Mucosa of gallbladder (tissue), 1 donor: ENCODE results near the gene COMMD3. TPM values are rescaled to one million over a fixed set of nuclear protein-coding genes. Genes with fewer than 3 reads are reported as not detected.
"Not testable (repeated sequence)": the region's sequence is repeated elsewhere in the genome, so short reads cannot be mapped to it uniquely, and the experiment has no call there.

ENCODE experiments used
- DNase-seq: peaks from one replicate; pipeline ENCODE4 v3.0.0-alpha.2; 2020; ENCODE audit warnings: low spot score
- total RNA-seq: library from RNA; stranded (reverse); gene quantifications from one replicate; pipeline ENCODE4 v1.2.1, GENCODE V29; 2021
- donor health status: DM: no; HTN: no; CAD: no.

The COMMD3 gene
- total RNA-seq, 1 donor from 2014 or later, result 42.7 TPM

DNA sequence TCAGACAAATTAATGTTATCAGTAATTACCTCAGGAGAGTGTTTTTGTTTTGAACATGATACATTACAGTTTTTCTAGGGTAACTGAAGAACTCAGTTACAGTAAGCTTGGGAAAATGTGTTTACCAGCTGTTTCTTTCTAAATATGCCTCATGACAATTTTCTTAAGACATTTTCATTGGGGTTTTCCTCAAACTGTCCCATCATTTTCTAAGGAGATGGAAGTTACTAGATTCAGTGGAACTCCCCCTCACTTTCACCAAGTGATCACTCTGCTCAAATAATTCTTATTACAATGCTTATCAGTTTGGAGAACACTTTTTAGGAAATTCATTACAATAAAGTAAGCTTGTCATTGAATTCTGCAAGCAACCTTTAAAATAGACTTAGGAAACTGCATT is 22.7 kb downstream of the COMMD3 start:
- no peak for DNase-seq

DNA sequence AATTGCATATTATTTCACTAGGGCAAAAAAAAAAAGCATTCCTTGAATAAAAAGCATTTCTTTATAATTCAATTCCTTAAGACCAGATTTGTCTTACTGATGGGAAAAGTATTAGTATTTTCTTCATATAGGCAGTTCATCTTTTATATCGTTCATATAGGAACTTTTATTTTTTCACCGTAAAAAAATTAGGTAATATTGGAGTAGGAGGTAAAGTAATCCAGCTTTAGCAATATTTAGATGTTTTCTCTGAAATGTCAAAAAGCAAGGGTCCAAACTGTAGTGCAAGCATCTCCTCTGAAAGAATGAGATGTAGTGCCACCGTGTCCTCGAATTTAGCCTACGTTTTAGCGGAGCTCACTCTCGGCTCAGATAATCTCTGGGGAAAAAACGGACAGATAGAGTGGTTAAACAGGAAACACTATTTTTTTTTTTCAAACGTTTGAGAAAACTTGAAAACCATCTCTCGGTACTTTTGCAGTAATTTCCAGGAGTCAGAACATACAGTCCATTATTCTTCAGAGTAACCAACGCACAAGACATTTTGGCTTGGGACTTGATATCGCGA is 23.7 kb downstream of the COMMD3 start:
- DNase-seq, result no peak

DNA sequence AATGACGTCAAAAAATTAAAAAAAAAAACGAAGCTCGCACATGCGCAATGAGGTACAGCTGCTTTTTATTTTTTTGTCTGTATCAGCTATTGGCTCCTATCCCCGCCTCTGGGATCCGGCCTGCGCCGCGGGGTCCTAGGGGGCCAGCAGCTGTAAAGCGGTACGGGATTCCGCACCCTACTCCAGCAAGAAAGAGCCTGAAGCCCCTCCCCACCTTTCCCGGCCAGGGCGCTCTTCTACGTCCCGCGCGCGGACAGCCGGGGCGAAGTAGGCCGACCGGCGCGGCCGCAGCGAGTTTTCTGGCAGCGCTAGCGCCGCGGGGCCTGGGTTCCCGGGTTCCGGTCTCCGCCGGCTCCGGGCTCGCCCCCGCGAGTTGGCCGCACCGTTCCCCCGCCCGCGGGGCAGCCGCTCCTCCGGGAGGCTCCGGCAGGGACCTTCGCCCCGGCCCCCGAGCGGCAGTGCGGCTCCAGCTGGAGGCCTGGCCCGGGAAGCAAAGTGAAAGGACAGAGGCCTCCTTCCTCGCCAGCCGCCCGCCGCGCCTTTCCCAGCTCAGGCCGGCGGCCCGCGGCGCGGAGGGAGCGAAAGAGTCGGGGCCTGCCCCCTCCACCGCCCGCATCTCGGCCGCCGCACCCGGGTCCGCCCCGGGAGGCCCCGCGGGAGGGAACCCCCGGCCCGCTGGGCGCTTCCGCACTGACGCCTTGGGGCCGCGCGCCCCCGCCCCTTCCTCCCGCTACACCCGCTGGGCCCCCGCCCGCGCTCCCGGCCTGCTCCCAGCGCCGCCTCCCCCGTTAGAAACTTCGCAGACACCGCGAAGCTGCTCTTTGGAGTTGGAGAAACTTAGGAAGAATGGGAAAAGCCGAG is 24.4 kb downstream of the COMMD3 start:
- no peak for DNase-seq

- no peak for DNase-seq
Measured at GRCh38 chr10:22341190-22341925, 25.2 kb downstream of the COMMD3 start.

DNA sequence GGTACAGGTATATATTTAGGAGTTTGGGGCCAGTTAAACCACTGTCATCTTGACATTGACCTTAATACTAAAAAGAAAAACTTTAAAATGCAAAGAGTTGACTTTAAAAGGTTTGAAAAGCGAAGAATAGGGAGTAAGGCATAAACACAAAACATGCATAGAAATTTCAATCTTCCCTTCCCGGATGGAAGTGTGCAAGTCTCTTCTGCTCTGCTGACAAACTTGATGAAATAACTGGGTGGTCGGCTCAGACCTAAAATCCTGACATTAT is 25.7 kb downstream of the COMMD3 start:
- DNase-seq, result no peak

GRCh38 chr10:22342421-22342820 is 26.2 kb downstream of the COMMD3 start:
- DNase-seq, result no peak

GRCh38 chr10:22343731-22344130 is 27.5 kb downstream of the COMMD3 start:
- DNase-seq, result no peak

DNA sequence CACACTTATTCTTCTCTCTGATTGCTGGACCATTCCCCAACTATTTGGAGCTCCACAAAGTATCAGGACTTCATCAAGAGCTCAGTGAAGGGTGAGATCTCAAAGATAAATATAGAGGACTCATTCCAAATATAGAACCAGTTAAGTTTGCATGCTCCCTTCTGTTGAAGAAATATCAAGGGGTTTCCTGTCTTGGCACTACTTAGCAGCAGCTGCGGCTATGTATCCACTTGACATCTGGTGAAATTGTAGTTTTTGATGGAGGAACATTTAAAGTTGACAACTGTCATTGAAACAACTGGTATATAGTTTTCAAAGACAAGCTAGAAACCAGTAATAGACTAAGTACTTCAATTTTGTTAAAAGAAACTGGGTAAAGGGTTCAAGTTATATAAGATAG is 28.1 kb downstream of the COMMD3 start:
- no peak for DNase-seq

GRCh38 chr10:22344781-22345300 is 28.7 kb downstream of the COMMD3 start:
- DNase-seq, result no peak

- DNase-seq, result no peak
Measured at GRCh38 chr10:22345301-22346095, 29.3 kb downstream of the COMMD3 start, which contains the start of gene SPAG6. TSS of gene SPAG6 (plus strand) at chr10:22345496. CDS start at chr10:22345612, 116 bp downstream.

DNA sequence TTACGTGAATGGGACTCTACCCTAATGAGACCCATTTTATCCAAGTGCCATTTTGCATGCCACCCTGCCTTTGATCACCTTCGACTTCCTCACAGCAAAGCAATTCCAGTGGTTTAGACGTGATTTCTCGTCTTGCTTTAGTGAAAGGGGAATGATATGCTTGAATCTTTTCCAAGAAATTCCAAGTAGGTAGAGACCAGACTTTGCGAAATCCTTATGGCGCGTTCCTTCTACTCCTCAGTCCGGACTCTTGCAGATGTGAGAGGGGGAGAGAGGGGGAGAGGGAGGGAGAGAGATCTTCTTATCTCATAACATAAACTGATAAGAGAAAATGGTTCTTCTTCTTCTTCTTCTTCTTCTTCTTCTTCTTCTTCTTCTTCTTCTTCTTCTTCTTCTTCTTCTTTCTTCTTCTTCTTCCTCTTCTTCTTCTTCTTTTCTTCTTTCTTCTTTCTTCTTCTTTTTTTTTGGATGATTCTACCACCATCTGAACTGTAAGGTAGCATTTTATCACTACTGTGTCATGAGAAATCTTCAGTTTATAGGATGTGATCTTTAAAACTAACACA is 30.0 kb downstream of the COMMD3 start:
- no peak for DNase-seq

DNA sequence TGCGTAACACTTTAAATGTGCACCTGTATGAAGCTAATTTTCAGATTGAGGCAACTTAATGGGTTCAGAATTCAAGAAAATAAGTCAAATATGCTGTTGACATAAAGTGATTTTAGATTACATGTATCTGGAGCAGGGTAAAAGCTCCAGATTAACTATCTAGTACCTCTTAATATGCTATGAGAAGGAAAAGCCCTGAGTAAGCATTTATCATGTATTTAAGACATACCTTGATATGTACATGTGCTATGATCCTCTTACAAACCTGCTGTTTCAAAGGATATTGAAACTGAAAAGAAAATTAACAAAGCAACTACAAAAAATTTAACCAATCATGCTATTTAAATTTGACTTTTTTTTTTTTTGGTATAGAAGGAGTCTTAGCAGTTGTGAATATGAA is 33.6 kb downstream of the COMMD3 start:
- no peak for DNase-seq

DNA sequence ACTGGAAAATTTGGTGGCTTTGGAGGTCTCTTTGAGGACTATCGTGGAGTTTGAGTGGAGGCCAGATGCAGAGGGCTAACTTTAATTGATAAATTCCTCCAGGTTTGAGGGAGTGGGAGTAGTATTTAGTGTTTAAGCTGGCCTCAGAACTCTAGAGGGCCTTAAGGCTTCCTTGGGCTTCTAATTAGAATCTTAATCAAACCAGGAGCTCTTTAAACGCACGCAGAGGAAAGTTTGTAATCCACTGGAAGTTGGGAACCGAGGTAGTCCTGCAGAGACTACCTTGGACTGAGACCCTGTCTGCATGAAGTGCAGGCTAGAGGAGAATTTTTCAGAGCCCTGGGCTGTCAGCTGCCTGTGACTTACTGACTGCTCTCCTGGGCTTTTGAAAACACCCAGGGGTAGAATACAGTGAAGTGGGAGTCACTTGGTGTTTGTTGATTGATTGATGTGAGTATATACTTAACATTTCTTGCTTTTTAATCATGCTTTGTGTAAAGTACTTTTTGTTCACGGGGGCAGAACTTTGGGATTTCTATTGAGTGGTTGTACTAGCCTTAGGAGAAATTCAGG is 35.0 kb downstream of the COMMD3 start:
- DNase-seq, result no peak

DNA sequence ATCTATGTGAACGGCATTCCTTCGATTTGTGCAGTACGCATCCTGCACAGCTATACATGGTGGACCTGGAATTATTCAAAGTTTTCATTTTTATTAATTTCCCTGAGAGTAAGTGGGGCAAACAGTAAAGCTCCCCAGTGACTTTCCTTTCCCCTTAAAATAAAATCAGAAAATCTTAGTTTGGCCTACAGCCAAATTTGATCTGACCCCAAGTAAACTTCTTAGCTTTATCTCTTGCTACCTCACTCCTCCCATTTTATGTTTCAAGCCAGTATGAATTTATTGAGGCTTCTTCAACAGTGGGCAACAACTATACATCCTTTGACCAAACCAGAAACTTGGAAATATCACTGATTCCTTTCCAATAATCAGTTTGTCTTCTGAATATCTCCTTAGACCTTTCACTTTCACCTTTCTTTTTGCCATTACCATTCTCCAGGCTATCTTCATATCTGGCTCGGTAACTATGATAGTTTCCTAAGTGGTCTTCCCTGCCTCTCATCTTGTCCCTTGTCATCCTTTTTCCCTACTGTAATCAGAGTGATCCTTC is 40.2 kb downstream of the COMMD3 start:
- no peak for DNase-seq

GRCh38 chr10:22357770-22358169 is 41.6 kb downstream of the COMMD3 start:
- DNase-seq, result not testable (repeated sequence)

- DNase-seq, result no peak
Measured at GRCh38 chr10:22363305-22363704, 47.1 kb downstream of the COMMD3 start.

- DNase-seq, result no peak
Measured at GRCh38 chr10:22364407-22365140, 48.4 kb downstream of the COMMD3 start.

DNA sequence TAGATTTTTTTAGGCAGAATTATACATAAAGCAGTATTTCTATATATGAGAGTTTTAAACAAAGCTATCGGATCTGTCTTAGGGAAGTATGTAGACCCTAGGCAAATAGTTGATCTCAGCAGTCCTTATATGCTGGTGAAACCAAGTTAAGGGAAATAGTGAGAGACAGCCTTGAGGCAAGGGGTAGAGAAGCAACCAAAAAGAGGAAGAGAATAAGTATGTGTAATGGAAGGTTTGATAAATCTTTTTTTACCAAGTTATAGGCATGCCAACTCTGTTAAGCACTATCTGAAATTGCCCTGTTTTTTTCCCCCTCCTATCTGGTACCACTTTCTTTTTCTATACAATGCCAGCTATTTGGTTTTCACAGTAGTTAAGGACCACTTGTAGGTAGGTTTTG is 49.0 kb downstream of the COMMD3 start:
- DNase-seq, result no peak

DNA sequence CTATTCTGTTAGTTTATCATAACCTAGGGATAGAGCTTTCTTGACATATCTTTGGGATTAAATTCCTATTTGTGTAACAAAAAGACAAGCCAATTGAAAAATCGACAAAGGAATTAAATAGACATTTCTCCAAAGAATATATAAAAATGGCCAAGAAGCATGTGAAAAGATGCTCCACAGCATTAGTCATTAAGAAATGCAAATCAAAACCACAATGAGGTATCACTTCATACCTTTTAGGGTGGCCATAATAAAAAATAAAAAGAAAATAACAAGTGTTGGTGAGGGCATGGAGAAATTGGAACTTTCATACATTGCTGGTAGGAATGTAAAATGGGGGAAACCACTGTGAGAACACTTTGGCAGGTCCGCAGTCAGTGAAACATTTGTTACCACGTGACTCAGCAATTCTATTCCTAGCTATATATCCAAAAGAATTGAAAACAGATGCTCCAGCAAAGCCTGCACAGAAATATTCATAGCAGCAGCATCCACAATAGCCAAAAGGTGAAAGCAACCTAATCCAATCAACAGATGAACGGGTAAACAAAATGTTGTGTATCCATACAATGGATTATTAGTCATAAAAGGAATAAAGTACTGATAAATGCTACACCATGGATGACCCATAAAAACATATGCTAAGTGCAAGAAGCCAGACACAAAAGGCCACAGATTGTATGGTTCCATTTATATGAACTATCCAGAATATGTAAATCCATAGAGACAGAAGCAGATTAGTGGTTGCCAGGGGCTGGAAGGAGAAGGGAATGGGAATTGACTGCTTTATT is 49.7 kb downstream of the COMMD3 start:
- no peak for DNase-seq

GRCh38 chr10:22366435-22366703 is 50.2 kb downstream of the COMMD3 start:
- DNase-seq, result no peak
